HEK293T (cell line): ENCODE results near the gene KRTAP19-7.

Experiments
- ARNT ChIP-seq: fragments of 450-650 bp; IDR thresholded peaks from 2 replicates; pipeline ENCODE4 v1.6.1; 2017; ENCODE audit warnings: mild to moderate bottlenecking
- BHLHE40 ChIP-seq: fragments of 450-650 bp; IDR thresholded peaks from 2 replicates; pipeline ENCODE4 v1.6.1; 2016; ENCODE audit warnings: mild to moderate bottlenecking, moderate library complexity, borderline replicate concordance
- FOXA1 ChIP-seq: fragments of 450-650 bp; IDR thresholded peaks from 2 replicates; pipeline ENCODE4 v1.6.1; 2016; ENCODE audit warnings: mild to moderate bottlenecking
- FOXK2 ChIP-seq: fragments of 450-650 bp; IDR thresholded peaks from 2 replicates; pipeline ENCODE4 v1.6.1; 2016; ENCODE audit warnings: mild to moderate bottlenecking
- FOXM1 ChIP-seq: fragments of 450-650 bp; IDR thresholded peaks from 2 replicates; pipeline ENCODE4 v1.6.1; 2017; ENCODE audit warnings: mild to moderate bottlenecking, borderline replicate concordance
- SP1 ChIP-seq: fragments of 450-650 bp; IDR thresholded peaks from 2 replicates; pipeline ENCODE4 v1.6.1; 2017
- SUZ12 ChIP-seq: fragments of 450-650 bp; IDR thresholded peaks from 2 replicates; pipeline ENCODE4 v1.6.1; 2016; ENCODE audit warnings: mild to moderate bottlenecking
- ZNF384 ChIP-seq: fragments of 450-650 bp; IDR thresholded peaks from 2 replicates; pipeline ENCODE4 v1.6.1; 2016

GRCh38 chr21:30541764-30542163, 19.4 kb downstream of the KRTAP19-7 start, which contains the start of gene KRTAP19-6:
- TF ChIP-seq FOXA1 (no peak), FOXM1 (no peak), ARNT (no peak), BHLHE40 (no peak), FOXK2 (no peak), SUZ12 (no peak), SP1 (no peak), ZNF384 (no peak)
